HCT116 (cell line): ENCODE measurements around the gene BDNF.

Experiments
- CEBPB ChIP-seq: IDR thresholded peaks from 2 replicates; pipeline ENCODE4 v1.6.1; 2012; ENCODE audit warnings: low read depth
- EGR1 ChIP-seq: IDR thresholded peaks from 2 replicates; pipeline ENCODE4 v1.6.1; 2012; ENCODE audit warnings: low read depth
- EZH2 ChIP-seq: fragments of 200-600 bp; sonication (generic); IDR thresholded peaks from 2 replicates; pipeline ENCODE4 v1.6.1; 2017; ENCODE audit warnings: antibody characterized with exemption, mixed run types
- EZH2phosphoT487 ChIP-seq: fragments of 200-600 bp; IDR thresholded peaks from 2 replicates; pipeline ENCODE4 v1.6.1; 2018; ENCODE audit warnings: antibody characterized with exemption, borderline replicate concordance
- JUND ChIP-seq: IDR thresholded peaks from 2 replicates; pipeline ENCODE4 v1.6.1; 2012
- POLR2A ChIP-seq: IDR thresholded peaks from 2 replicates; pipeline ENCODE4 v1.7.0; 2011; ENCODE audit warnings: borderline replicate concordance; ENCODE audit not compliant: insufficient read depth, insufficient read length; ENCODE audit errors: extremely low read depth
- POLR2AphosphoS5 ChIP-seq: IDR thresholded peaks from 2 replicates; pipeline ENCODE4 v1.6.1; 2011; ENCODE audit warnings: mild to moderate bottlenecking, low read depth, low read length, moderate library complexity
- RAD21 ChIP-seq: IDR thresholded peaks from 2 replicates; pipeline ENCODE4 v1.6.1; 2012; ENCODE audit warnings: low read depth, mild to moderate bottlenecking
- SP1 ChIP-seq: IDR thresholded peaks from 2 replicates; pipeline ENCODE4 v1.6.1; 2012; ENCODE audit warnings: low read depth
- SRF ChIP-seq: IDR thresholded peaks from 2 replicates; pipeline ENCODE4 v1.6.1; 2012; ENCODE audit warnings: low read depth
- TCF7L2 ChIP-seq: IDR thresholded peaks from 2 replicates; pipeline ENCODE4 v1.7.0; 2011; ENCODE audit warnings: borderline replicate concordance, inconsistent platforms; ENCODE audit not compliant: insufficient read depth, insufficient read length; ENCODE audit errors: extremely low read depth
- YY1 ChIP-seq: IDR thresholded peaks from 2 replicates; pipeline ENCODE4 v1.6.1; 2011; ENCODE audit warnings: low read length, low read depth, moderate library complexity, mild to moderate bottlenecking; ENCODE audit not compliant: insufficient replicate concordance; ENCODE audit errors: extremely low read depth
- TF ChIP-seq, protein P1 (sequence below): IDR thresholded peaks from 2 replicates; pipeline ENCODE4 v1.6.1; 2012; ENCODE audit warnings: low read depth
- TF ChIP-seq, protein P2 (sequence below), 3 experiments: fragments of 200-600 bp in 1 of 3; sonication (generic) in 1 of 3; IDR thresholded peaks in 2 of 3; conservative IDR thresholded peaks in 1 of 3; 2 replicates each; pipeline ENCODE4 v1.5.1; 2012 to 2017; ENCODE audit warnings: low read depth in 2 of 3, low read length in 2 of 3, antibody characterized with exemption in 1 of 3, borderline replicate concordance in 1 of 3, control low read depth in 1 of 3, mild to moderate bottlenecking in 1 of 3, mixed read lengths in 1 of 3, mixed run types in 1 of 3, moderate library complexity in 1 of 3; ENCODE audit not compliant: insufficient read depth in 1 of 3

DNA sequence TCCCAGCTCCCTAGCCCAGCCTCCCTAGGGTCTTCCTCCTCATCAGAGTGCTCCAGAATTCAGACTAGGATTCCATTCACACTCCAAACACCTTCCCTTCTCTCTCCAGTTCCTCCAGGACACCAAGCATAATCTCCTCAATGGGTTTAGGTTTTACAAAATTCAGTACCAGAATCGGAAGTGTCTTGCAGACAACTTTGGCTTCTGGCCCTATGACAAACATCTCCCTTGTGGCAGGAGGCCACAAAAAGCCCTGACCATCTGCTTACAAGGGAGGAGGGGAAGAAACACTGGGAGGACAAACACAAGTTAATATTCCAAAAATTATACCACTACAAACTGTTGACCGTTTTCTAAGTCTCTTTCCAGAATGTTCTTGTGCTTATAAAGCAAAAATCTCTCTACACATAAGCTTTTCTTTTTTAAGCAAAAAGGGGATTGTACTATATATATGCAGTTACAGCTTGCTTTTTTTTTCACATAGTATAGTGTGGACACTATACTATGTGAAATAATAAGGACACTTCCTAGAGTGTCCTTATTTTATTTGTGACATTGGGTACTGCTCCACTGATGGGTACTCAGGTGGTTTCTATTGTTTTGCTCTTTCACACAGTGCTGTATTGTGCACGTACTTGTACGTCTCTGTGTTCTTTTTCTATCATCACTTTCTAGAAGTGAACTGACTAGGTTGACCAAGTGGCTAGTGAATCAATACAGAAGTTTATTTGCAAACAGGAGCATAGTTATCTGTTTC is 78.7 kb downstream of the BDNF start:
- TF ChIP-seq, protein P1, sequence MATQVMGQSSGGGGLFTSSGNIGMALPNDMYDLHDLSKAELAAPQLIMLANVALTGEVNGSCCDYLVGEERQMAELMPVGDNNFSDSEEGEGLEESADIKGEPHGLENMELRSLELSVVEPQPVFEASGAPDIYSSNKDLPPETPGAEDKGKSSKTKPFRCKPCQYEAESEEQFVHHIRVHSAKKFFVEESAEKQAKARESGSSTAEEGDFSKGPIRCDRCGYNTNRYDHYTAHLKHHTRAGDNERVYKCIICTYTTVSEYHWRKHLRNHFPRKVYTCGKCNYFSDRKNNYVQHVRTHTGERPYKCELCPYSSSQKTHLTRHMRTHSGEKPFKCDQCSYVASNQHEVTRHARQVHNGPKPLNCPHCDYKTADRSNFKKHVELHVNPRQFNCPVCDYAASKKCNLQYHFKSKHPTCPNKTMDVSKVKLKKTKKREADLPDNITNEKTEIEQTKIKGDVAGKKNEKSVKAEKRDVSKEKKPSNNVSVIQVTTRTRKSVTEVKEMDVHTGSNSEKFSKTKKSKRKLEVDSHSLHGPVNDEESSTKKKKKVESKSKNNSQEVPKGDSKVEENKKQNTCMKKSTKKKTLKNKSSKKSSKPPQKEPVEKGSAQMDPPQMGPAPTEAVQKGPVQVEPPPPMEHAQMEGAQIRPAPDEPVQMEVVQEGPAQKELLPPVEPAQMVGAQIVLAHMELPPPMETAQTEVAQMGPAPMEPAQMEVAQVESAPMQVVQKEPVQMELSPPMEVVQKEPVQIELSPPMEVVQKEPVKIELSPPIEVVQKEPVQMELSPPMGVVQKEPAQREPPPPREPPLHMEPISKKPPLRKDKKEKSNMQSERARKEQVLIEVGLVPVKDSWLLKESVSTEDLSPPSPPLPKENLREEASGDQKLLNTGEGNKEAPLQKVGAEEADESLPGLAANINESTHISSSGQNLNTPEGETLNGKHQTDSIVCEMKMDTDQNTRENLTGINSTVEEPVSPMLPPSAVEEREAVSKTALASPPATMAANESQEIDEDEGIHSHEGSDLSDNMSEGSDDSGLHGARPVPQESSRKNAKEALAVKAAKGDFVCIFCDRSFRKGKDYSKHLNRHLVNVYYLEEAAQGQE: no peak
- TF ChIP-seq POLR2AphosphoS5: no peak
- TF ChIP-seq, protein P2, sequence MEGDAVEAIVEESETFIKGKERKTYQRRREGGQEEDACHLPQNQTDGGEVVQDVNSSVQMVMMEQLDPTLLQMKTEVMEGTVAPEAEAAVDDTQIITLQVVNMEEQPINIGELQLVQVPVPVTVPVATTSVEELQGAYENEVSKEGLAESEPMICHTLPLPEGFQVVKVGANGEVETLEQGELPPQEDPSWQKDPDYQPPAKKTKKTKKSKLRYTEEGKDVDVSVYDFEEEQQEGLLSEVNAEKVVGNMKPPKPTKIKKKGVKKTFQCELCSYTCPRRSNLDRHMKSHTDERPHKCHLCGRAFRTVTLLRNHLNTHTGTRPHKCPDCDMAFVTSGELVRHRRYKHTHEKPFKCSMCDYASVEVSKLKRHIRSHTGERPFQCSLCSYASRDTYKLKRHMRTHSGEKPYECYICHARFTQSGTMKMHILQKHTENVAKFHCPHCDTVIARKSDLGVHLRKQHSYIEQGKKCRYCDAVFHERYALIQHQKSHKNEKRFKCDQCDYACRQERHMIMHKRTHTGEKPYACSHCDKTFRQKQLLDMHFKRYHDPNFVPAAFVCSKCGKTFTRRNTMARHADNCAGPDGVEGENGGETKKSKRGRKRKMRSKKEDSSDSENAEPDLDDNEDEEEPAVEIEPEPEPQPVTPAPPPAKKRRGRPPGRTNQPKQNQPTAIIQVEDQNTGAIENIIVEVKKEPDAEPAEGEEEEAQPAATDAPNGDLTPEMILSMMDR (IDR thresholded peaks at IDR 0.05 in 2 of 3, conservative IDR thresholded peaks at IDR 0.05 in 1 of 3; ENCODE audit: borderline replicate concordance in 1 of 3, insufficient read depth in 1 of 3, low read depth in 2 of 3, low read length in 2 of 3): no peak
- no peak for TF ChIP-seq EZH2phosphoT487
- no peak for TF ChIP-seq JUND
- TF ChIP-seq POLR2A: no peak
- TF ChIP-seq YY1: no peak
- TF ChIP-seq CEBPB: no peak
- TF ChIP-seq SP1: no peak
- TF ChIP-seq EGR1: no peak
- TF ChIP-seq RAD21: no peak
- TF ChIP-seq EZH2: no peak
- TF ChIP-seq TCF7L2: no peak
- no peak for TF ChIP-seq SRF
